SU-DHL-6 (cell line): ENCODE data around the gene VILL.
"Not testable (repeated sequence)": the region's sequence is repeated elsewhere in the genome, so short reads cannot be mapped to it uniquely, and the experiment has no call there.

Source experiments
- H2AFZ ChIP-seq: fragments of 200-600 bp; sonication (generic); 2 replicates; pipeline ENCODE4 v1.6.1; 2014; ENCODE audit warnings: low read depth, mild to moderate bottlenecking, moderate library complexity, mixed read lengths, antibody characterized with exemption, low read length; ENCODE audit not compliant: severe bottlenecking
- H3F3A ChIP-seq: fragments of 200-600 bp; shearing (Covaris generic); 2 replicates; pipeline ENCODE4 v1.6.0; 2016; ENCODE audit warnings: antibody characterized with exemption, mild to moderate bottlenecking; ENCODE audit not compliant: insufficient read depth
- H3K27ac ChIP-seq: fragments of 200-600 bp; sonication (generic); 2 replicates; pipeline ENCODE4 v1.5.1; 2016; ENCODE audit warnings: low read depth, mild to moderate bottlenecking, low read length, moderate library complexity, mixed read lengths
- H3K27me3 ChIP-seq: fragments of 200-600 bp; sonication (generic), shearing (Covaris generic); 2 replicates; pipeline ENCODE4 v1.6.0; 2014; ENCODE audit warnings: mild to moderate bottlenecking, low read length
- H3K36me3 ChIP-seq: fragments of 200-600 bp; sonication (generic); 2 replicates; pipeline ENCODE4 v1.6.1; 2014; ENCODE audit warnings: mild to moderate bottlenecking, low read length, mixed read lengths
- H3K4me2 ChIP-seq: fragments of 300-600, 200-600 bp; shearing (Covaris generic), sonication (generic); 2 replicates; pipeline ENCODE4 v1.6.0; 2014; ENCODE audit warnings: low read length, low read depth, mild to moderate bottlenecking; ENCODE audit not compliant: poor library complexity, severe bottlenecking
- H3K4me3 ChIP-seq: fragments of 200-600 bp; sonication (generic); 2 replicates; pipeline ENCODE4 v1.5.1; 2014; ENCODE audit warnings: antibody characterized with exemption, low read length, mild to moderate bottlenecking, mixed read lengths; ENCODE audit not compliant: insufficient read depth, poor library complexity, severe bottlenecking
- H3K79me2 ChIP-seq: fragments of 200-600 bp; sonication (generic); 2 replicates; pipeline ENCODE4 v1.6.1; 2014; ENCODE audit warnings: mild to moderate bottlenecking, low read length, moderate library complexity; ENCODE audit not compliant: insufficient read depth
- H3K9ac ChIP-seq: fragments of 200-600 bp; sonication (generic); 2 replicates; pipeline ENCODE4 v1.7.0; 2014; ENCODE audit warnings: mild to moderate bottlenecking, low read length
- H3K9me2 ChIP-seq: fragments of 200-600 bp; sonication (generic); replicated peaks from 2 replicates; pipeline ENCODE4 v1.6.1; 2014; ENCODE audit warnings: low read length; ENCODE audit not compliant: insufficient read depth
- H3K9me3 ChIP-seq: fragments of 200-600 bp; sonication (generic); 2 replicates; pipeline ENCODE4 v1.6.1; 2014; ENCODE audit warnings: low read length, mixed read lengths; ENCODE audit not compliant: insufficient read depth
- H4K20me1 ChIP-seq: fragments of 200-600 bp; sonication (generic); 2 replicates; pipeline ENCODE4 v1.6.1; 2014; ENCODE audit warnings: low read depth, mild to moderate bottlenecking, antibody characterized with exemption, low read length, moderate library complexity, mixed read lengths
- EZH2phosphoT487 ChIP-seq: fragments of 200-600 bp; sonication (generic), shearing (Covaris generic); conservative IDR thresholded peaks from 2 replicates; pipeline ENCODE4 v1.6.1; 2018; ENCODE audit warnings: mild to moderate bottlenecking, antibody characterized with exemption, low read length, moderate library complexity, mixed read lengths
- TF ChIP-seq, protein P1 (sequence below): fragments of 200-600 bp; sonication (generic); IDR thresholded peaks from one replicate; pipeline ENCODE4 v1.5.1; 2017; ENCODE audit warnings: antibody characterized with exemption, mild to moderate bottlenecking, low read length, moderate library complexity; ENCODE audit not compliant: insufficient read depth, poor library complexity, severe bottlenecking

Gene VILL

DNA sequence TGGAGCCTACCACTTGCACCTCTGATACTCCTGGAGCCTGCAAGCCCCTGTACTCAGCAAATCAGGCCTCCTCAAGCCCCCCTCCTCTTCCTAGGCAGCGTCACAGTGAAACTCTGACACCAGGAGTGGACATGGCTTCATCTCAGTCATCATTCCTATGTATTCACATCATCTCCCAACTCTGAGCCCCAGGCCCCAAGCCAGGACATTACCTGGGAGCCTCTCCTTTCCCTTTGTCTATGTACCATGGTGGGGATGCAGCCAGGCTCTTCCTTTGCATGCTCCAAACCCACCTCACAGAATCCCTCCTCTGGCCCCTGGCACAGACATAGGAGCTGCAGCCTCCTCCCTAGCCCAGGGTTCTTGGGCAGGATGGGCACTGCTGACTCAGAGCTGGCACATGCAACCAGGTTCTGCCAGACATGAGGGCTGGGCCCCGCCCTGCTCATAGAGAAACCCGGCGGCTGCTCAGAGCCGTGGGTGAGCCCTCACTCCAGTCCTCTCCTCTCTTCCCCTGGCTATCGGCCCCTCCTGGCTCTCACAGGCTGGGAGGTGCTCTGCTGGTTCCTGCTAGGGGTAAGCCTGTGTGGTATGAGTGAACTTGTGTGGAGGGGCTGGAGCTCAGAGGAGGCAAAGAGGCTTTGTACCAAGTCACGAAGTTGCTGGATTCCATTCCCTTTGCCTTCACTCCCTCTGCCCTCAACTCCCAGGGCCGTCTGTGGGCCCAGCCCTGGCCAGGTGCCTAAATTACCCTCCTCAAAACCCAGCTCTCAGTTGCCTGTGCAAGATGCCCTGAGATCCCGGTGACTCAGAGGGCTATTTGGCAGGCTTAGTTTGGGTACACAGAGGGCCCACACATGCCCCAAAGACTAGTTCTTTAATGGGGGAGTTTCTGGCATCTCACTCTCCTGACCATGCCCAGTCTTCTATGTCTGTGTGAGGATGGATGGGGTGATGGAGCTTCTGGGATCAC lies 40.7 kb downstream of the VILL start:
- TF ChIP-seq, protein P1, sequence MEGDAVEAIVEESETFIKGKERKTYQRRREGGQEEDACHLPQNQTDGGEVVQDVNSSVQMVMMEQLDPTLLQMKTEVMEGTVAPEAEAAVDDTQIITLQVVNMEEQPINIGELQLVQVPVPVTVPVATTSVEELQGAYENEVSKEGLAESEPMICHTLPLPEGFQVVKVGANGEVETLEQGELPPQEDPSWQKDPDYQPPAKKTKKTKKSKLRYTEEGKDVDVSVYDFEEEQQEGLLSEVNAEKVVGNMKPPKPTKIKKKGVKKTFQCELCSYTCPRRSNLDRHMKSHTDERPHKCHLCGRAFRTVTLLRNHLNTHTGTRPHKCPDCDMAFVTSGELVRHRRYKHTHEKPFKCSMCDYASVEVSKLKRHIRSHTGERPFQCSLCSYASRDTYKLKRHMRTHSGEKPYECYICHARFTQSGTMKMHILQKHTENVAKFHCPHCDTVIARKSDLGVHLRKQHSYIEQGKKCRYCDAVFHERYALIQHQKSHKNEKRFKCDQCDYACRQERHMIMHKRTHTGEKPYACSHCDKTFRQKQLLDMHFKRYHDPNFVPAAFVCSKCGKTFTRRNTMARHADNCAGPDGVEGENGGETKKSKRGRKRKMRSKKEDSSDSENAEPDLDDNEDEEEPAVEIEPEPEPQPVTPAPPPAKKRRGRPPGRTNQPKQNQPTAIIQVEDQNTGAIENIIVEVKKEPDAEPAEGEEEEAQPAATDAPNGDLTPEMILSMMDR: no peak
- TF ChIP-seq EZH2phosphoT487: no peak
- no peak overlapping the region for H3K4me2 ChIP-seq

DNA sequence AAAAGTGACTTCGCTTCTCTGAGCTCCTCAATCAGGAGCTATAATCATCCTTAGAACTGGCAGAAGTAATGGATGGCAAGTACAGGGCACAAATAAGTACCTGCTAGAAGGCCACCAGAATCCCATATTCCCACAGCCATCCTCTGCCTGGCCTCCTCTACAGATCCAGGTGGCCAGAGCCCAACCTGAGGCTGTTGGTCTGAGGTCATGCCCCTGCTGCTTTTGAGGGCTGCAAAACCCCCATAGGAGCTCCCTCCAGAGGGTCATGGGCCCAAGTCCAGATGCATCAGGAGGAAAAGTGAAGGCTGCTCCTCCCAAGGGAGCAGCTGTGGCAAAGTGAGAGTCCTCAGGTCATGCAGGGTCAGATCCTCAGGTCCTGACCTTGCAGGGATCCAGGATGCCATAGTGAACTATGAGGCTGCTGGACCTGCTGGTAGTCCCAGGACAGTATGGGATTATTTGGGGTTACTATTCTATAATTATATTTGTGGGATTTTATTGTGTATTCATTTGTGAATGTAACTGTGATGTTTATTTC lies 41.8 kb downstream of the VILL start:
- no peak overlapping the region for H3K9ac ChIP-seq
- no peak overlapping the region for H3K4me2 ChIP-seq
- H3K79me2 ChIP-seq: no peaks in the 10 kb centered on the region
- no peak overlapping the region for H3K4me3 ChIP-seq
- no peaks in the 10 kb centered on the region for H3K27me3 ChIP-seq
- H3K9me2 ChIP-seq: no peaks in the 10 kb centered on the region
- H2AFZ ChIP-seq: no peak overlapping the region
- H3F3A ChIP-seq: no peaks in the 10 kb centered on the region
- no peaks in the 10 kb centered on the region for H4K20me1 ChIP-seq
- no peaks in the 10 kb centered on the region for H3K9me3 ChIP-seq
- H3K36me3 ChIP-seq: no peaks in the 10 kb centered on the region
- TF ChIP-seq, protein P1: no peak
- TF ChIP-seq EZH2phosphoT487: no peak
- no peak overlapping the region for H3K27ac ChIP-seq

More for the DNA sequence above, 40.7 kb downstream of the VILL start:
- no peaks in the 10 kb centered on the region for H3K9me2 ChIP-seq
- no peaks in the 10 kb centered on the region for H4K20me1 ChIP-seq
- H3K27me3 ChIP-seq: no peaks in the 10 kb centered on the region
- H2AFZ ChIP-seq: no peak overlapping the region
- no peaks in the 10 kb centered on the region for H3F3A ChIP-seq
- H3K9ac ChIP-seq: no peak overlapping the region
- no peaks in the 10 kb centered on the region for H3K79me2 ChIP-seq
- no peaks in the 10 kb centered on the region for H3K36me3 ChIP-seq
- no peaks in the 10 kb centered on the region for H3K9me3 ChIP-seq
- no peak overlapping the region for H3K27ac ChIP-seq
- no peak overlapping the region for H3K4me3 ChIP-seq

DNA sequence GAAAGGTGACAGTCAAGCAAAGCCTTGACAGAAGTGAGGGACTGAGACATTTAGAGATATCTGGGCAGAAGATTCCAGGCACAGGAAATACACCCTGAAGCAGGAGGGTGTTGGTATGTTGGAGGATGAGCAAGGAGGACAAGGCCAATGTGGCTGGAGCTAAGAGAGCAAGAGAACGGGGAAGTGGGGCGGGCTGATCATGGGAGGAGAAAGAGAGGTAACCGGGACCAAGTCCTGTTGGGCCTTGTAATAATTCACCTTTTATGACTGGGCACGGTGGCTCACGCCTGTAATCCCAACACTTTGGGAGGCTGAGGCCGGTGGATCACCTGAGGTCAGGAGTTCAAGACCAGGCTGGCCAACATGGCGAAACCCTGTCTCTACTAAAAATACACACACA lies 43.0 kb downstream of the VILL start:
- not testable (repeated sequence) for H3K9me2 ChIP-seq, H3K9ac ChIP-seq, H2AFZ ChIP-seq, H3K4me3 ChIP-seq, H3K27ac ChIP-seq, H3K9me3 ChIP-seq, H3F3A ChIP-seq, H4K20me1 ChIP-seq, H3K79me2 ChIP-seq, H3K27me3 ChIP-seq, H3K36me3 ChIP-seq, H3K4me2 ChIP-seq

DNA sequence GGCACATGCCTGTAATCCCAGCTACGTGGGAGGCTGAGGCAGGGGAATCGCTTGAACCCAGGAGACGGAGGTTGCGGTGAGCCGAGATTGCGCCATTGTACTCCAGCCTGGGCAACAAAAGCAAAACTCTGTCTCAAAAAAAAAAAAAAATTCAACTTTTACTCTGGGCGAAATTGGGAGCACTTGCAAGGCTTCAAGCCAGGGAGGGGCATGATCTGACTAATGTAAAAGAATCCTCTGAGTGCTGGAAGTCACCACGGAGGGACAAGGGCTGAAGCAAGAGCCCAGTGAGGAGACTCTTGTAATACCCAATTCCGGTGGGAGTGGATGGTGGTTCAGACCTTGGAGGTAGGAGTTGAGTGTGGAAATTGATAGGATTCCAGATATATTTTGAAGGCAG lies 43.7 kb downstream of the VILL start:
- H3K36me3 ChIP-seq, H3K79me2 ChIP-seq, H3K9ac ChIP-seq, H3K27ac ChIP-seq, H3K4me3 ChIP-seq, H3K27me3 ChIP-seq, H3K9me2 ChIP-seq, H3K9me3 ChIP-seq, H3K4me2 ChIP-seq, H2AFZ ChIP-seq, H3F3A ChIP-seq, H4K20me1 ChIP-seq: not testable (repeated sequence)
